Measurements from ENCODE around the gene HPDL.
"Not testable (repeated sequence)": the region's sequence is repeated elsewhere in the genome, so short reads cannot be mapped to it uniquely, and the experiment has no call there.

HPDL gene

DNA sequence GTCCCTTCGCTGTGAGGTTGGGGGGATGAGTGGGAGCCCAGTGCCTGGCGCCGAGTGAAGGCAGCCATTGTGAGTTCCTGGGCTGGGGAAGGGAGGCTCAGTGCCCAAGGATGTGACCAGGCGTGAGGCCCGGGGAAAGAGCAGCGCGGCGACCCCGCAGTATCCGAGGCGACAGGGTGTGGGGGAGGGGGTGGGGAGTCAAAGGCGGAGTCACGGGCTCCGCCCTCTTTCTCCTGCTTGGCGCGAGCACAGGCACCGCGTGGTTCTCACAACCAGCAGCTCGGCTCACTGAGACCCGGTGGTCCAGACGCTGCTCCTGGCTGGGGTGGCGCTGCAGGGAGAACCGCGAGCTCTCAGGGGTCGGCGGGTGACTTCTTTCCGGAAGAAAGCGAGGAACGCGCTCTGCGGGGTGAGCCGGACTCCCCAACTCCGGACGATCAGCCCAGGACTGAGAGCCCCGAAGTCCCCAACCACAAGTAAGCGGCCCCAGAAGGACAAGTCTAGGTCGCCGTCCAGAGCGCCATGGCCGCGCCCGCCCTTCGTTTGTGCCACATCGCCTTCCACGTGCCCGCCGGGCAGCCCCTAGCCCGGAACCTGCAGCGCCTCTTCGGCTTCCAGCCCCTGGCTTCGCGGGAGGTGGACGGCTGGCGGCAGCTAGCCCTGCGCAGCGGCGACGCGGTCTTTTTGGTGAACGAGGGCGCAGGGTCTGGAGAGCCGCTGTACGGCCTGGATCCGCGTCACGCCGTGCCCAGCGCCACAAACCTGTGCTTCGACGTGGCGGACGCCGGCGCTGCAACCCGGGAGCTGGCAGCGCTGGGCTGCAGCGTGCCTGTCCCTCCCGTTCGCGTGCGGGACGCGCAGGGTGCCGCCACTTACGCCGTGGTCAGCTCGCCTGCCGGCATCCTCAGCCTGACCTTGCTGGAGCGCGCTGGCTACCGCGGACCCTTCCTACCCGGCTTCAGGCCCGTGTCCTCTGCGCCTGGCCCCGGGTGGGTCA, at the start of gene HPDL:
HPDL (plus strand) TSS at position 269 of the 997 bp plus-strand sequence; CDS start at position 523, 254 bp downstream.
- no peak within 1 kb of the TSS for H3K27ac ChIP-seq (ENCODE audit: low read depth, low read length)

DNA sequence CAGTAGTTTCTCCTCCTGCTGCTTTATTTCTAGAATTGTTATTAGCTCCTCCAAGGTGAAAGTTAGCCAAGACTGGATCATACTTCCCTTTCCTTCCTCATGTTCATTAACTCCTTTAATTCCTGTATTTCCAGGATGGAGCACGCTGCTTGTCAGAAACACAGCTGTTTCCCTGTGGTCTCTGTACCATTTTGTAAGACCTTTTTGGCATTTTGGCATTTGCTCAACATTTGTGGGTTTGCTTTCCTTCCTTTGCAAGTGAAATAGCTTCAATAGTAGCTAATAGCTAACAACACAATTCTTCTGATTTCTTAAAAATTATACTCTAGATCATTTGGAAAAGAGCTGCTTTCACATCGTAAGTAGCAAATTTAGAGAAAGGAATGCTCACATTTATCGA, 44.3 kb upstream of the HPDL start:
- H3K36me3 ChIP-seq (ENCODE audit: insufficient read depth, low read length), result 0 out of 2 replicates have a peak, but pooled peaks cover 4% of the 10 kb centered on the region
- H2AFZ ChIP-seq (ENCODE audit: low read length, unreplicated experiment), result no peak overlapping the region
- H3K79me2 ChIP-seq (ENCODE audit: control insufficient read depth, insufficient read depth, low read length, unreplicated experiment), result no peaks in the 10 kb centered on the region
- H3K27me3 ChIP-seq (ENCODE audit: insufficient read depth, low read length), result no peaks in the 10 kb centered on the region
- no peak overlapping the region for H3K4me3 ChIP-seq (ENCODE audit: low read depth, low read length)
- H3K27ac ChIP-seq (ENCODE audit: low read depth, low read length), result no peak overlapping the region
- H3K4me1 ChIP-seq (ENCODE audit: control insufficient read depth, insufficient read depth, low read length, unreplicated experiment), result no peaks in the 10 kb centered on the region

More for the DNA sequence above, at the start of gene HPDL:
- H3K4me1 ChIP-seq (ENCODE audit: control insufficient read depth, insufficient read depth, low read length, unreplicated experiment), result peaks cover 26% of the 10 kb centered on the region
- peak within 1 kb of the TSS; percentile 78 for H3K4me3 ChIP-seq (ENCODE audit: low read depth, low read length)
- peak within 1 kb of the TSS; percentile 72 for H2AFZ ChIP-seq (ENCODE audit: low read length, unreplicated experiment)
- H3K36me3 ChIP-seq (ENCODE audit: insufficient read depth, low read length), result no peaks in the 10 kb centered on the region
- H3K79me2 ChIP-seq (ENCODE audit: control insufficient read depth, insufficient read depth, low read length, unreplicated experiment), result no peaks in the 10 kb centered on the region
- no peaks in the 10 kb centered on the region for H3K27me3 ChIP-seq (ENCODE audit: insufficient read depth, low read length)

DNA sequence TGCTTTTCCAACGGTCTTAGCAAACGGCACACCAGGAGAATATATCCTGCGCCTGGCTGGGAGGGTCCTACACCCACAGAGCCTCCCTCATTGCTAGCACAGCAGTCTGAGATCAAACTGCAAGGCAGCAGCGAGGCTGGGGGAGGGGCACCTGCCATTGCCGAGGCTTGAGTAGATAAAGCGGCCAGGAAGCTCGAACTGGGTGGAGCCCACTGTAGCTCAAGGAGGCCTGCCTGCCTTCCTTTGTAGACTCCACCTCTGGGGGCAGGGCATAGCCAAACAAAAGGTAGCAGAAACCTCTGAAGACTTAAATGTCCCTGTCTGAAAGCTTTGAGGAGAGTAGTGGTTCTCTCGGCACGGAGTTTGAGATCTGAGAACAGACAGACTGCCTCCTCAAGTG, 41.8 kb upstream of the HPDL start:
- not testable (repeated sequence) for H3K27ac ChIP-seq (ENCODE audit: low read depth, low read length); H3K27me3 ChIP-seq (ENCODE audit: insufficient read depth, low read length); H2AFZ ChIP-seq (ENCODE audit: low read length, unreplicated experiment); H3K36me3 ChIP-seq (ENCODE audit: insufficient read depth, low read length); H3K4me1 ChIP-seq (ENCODE audit: control insufficient read depth, insufficient read depth, low read length, unreplicated experiment); H3K4me3 ChIP-seq (ENCODE audit: low read depth, low read length); H3K79me2 ChIP-seq (ENCODE audit: control insufficient read depth, insufficient read depth, low read length, unreplicated experiment)

DNA sequence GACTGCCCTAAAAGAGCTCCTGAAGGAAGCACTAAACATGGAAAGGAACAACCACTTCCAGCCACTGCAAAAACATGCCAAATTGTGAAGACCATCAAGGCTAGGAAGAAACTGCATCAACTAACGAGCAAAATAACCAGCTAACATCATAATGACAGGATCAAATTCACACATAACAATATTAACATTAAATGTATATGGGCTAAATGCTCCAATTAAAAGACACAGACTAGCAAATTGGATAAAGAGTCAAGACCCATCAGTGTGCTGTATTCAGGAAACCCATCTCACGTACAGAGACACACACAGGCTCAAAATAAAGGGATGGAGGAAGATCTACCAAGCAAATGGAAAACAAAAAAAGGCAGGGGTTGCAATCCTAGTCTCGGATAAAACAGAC, 40.2 kb upstream of the HPDL start:
- not testable (repeated sequence) for H3K4me3 ChIP-seq (ENCODE audit: low read depth, low read length); H3K36me3 ChIP-seq (ENCODE audit: insufficient read depth, low read length); H3K4me1 ChIP-seq (ENCODE audit: control insufficient read depth, insufficient read depth, low read length, unreplicated experiment); H3K79me2 ChIP-seq (ENCODE audit: control insufficient read depth, insufficient read depth, low read length, unreplicated experiment); H3K27me3 ChIP-seq (ENCODE audit: insufficient read depth, low read length); H2AFZ ChIP-seq (ENCODE audit: low read length, unreplicated experiment); H3K27ac ChIP-seq (ENCODE audit: low read depth, low read length)

DNA sequence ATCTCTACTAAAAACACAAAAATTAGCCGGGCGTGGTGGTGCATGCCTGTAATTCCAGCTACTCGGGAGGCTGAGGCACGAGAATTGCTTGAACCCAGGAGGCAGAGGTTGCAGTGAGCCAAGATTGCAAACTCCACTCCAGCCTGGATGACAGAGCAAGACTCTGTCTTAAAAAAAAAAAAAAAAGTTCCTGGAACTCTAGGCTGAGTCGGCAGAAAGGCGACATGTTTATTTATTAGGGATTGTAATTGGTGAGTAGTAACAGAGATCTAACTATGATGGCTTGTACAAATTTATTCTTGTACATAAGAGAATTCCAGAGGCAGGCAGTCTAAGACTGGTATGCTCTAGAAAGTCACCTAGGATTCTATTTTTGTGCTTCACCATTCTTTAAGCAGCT, 35.7 kb upstream of the HPDL start:
- H3K36me3 ChIP-seq (ENCODE audit: insufficient read depth, low read length); H3K4me1 ChIP-seq (ENCODE audit: control insufficient read depth, insufficient read depth, low read length, unreplicated experiment); H3K27me3 ChIP-seq (ENCODE audit: insufficient read depth, low read length); H3K4me3 ChIP-seq (ENCODE audit: low read depth, low read length); H2AFZ ChIP-seq (ENCODE audit: low read length, unreplicated experiment); H3K27ac ChIP-seq (ENCODE audit: low read depth, low read length); H3K79me2 ChIP-seq (ENCODE audit: control insufficient read depth, insufficient read depth, low read length, unreplicated experiment): not testable (repeated sequence)

DNA sequence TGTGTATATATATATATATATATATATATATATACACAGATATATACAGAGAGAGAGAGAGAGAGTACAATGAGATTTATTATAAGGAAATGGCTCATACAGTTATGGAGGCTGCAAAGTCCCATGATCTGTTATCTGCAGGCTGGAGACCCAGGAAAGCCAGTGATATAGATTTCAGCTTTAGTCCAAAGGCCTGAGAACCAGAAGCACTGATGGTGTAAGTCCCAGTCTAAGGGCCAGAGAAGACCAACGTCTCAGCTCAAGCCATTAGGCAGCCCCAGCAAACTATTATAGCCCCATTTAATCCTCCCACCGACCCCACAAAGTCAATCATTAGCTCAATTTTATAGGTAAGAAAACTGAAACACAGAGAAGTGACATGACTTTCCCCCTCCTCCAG, 35.0 kb upstream of the HPDL start:
- Histone ChIP-seq H3K36me3 (ENCODE audit: insufficient read depth, low read length) (no peaks in the 10 kb centered on the region), H3K4me1 (ENCODE audit: control insufficient read depth, insufficient read depth, low read length, unreplicated experiment) (no peaks in the 10 kb centered on the region), H3K79me2 (ENCODE audit: control insufficient read depth, insufficient read depth, low read length, unreplicated experiment) (no peaks in the 10 kb centered on the region), H2AFZ (ENCODE audit: low read length, unreplicated experiment) (no peak overlapping the region), H3K27me3 (ENCODE audit: insufficient read depth, low read length) (no peaks in the 10 kb centered on the region), H3K4me3 (ENCODE audit: low read depth, low read length) (no peak overlapping the region), H3K27ac (ENCODE audit: low read depth, low read length) (no peak overlapping the region)

DNA sequence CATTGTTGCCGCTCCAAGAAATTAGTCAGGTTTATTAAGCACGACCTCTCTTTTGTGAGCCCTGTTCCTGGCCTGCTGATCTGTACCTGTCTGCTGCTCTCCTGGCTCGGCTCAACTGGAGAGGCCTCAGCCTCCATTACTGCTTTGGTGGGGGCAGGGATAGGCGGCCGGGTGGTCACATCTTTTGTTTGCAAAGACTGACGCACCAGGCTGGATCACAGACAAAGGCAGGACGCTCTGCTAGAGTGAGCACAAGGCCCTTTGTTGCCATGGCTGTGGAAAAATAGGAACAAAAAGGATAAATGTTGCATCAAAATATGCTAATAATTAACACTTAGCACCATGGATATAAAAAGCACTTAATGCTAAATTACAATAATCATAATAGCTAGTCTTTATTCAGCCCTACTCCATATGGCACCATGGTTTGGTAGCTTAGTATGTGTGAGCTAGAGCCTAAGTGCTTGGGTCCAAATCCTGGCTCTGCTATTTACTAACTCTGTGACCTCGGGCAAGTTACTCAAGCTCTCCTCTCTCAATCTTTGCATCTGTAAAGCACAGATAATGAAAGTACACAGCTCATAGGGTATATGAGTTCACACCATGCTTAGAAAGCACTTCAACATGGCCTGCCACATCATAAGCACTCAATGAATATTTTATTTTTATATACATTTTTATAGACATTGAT, 28.9 kb upstream of the HPDL start:
- Histone ChIP-seq H3K27me3 (ENCODE audit: insufficient read depth, low read length) (no peaks in the 10 kb centered on the region), H3K27ac (ENCODE audit: low read depth, low read length) (no peak overlapping the region), H3K4me1 (ENCODE audit: control insufficient read depth, insufficient read depth, low read length, unreplicated experiment) (no peaks in the 10 kb centered on the region), H3K4me3 (ENCODE audit: low read depth, low read length) (no peak overlapping the region), H3K79me2 (ENCODE audit: control insufficient read depth, insufficient read depth, low read length, unreplicated experiment) (no peaks in the 10 kb centered on the region), H3K36me3 (ENCODE audit: insufficient read depth, low read length) (no peaks in the 10 kb centered on the region), H2AFZ (ENCODE audit: low read length, unreplicated experiment) (no peak overlapping the region)

DNA sequence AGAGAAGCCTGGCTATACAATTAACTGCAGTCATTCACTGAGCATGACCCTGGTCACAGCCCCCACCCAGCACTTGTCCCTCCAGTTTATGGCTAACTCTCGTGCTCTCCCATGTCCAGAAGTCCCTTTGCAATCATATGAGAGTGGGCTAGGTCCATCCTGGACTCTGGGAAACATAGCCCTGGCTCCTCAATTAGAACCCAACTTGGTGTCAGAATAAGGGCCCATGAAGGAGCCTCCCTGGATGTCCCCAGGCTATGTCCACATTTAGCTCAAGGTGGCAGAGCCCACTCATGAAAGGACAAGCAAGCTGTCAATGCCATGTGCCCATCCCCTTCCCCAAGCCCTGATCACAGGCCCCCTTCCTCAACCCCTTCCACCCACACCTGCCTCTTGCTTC, 27.4 kb upstream of the HPDL start:
- Histone ChIP-seq H3K4me1 (ENCODE audit: control insufficient read depth, insufficient read depth, low read length, unreplicated experiment) (peaks cover 1% of the 10 kb centered on the region), H3K4me3 (ENCODE audit: low read depth, low read length) (no peak overlapping the region), H2AFZ (ENCODE audit: low read length, unreplicated experiment) (no peak overlapping the region), H3K36me3 (ENCODE audit: insufficient read depth, low read length) (no peaks in the 10 kb centered on the region), H3K27ac (ENCODE audit: low read depth, low read length) (no peak overlapping the region), H3K79me2 (ENCODE audit: control insufficient read depth, insufficient read depth, low read length, unreplicated experiment) (no peaks in the 10 kb centered on the region), H3K27me3 (ENCODE audit: insufficient read depth, low read length) (no peaks in the 10 kb centered on the region)

DNA sequence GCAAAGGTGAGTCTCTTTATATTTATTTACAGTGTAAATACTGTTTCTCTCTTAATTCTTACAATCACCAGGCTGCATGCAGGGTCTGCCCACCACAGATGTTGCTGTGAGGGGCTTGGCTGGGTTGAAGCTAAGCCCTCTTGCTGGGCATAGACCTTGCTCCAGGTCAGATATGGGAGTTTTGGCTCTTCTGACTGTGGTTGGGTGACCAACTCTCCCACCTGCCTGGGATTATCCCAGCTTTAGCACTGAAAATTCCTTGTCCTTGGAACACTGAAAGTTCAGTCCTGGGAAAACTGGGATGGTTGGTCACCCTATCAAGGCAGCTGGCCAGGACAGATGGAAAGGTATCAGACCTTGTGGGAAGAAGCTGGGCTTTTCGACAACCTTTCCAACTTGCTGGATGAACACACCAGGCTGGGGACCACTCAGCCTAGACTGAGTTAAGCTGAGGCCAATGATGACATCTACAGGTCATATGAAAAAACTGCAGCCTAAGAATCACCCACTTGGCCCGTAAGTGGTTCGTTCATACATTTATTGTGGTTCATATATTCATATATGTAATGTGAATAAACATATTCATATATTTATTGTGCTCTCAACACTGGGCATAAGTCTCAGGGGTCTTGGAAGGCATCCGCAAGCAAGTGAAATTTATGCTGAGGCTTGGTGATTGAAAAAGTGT, 26.6 kb upstream of the HPDL start:
- H3K4me3 ChIP-seq (ENCODE audit: low read depth, low read length), result no peak overlapping the region
- no peaks in the 10 kb centered on the region for H3K36me3 ChIP-seq (ENCODE audit: insufficient read depth, low read length)
- H2AFZ ChIP-seq (ENCODE audit: low read length, unreplicated experiment), result no peak overlapping the region

DNA sequence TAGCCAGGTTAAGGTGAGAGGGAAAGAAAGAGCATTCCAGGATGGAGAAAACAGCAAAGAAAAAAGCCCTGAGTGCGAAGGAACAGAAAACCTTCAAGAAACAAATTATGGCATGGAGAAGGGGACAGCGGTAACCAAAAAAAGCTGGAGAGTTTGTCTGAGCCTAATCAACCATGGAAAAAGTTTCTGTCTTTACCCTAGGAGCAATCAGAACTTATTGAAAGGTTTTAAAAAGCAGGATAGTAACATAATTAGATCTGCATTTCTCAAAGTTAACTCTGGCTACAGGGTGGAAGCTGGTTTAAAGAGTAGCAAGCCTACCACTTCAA, 26.1 kb upstream of the HPDL start:
- Histone ChIP-seq H3K79me2 (ENCODE audit: control insufficient read depth, insufficient read depth, low read length, unreplicated experiment) (no peaks in the 10 kb centered on the region), H3K27ac (ENCODE audit: low read depth, low read length) (no peak overlapping the region), H3K4me3 (ENCODE audit: low read depth, low read length) (no peak overlapping the region), H3K27me3 (ENCODE audit: insufficient read depth, low read length) (no peaks in the 10 kb centered on the region), H3K4me1 (ENCODE audit: control insufficient read depth, insufficient read depth, low read length, unreplicated experiment) (peaks cover 8% of the 10 kb centered on the region), H3K36me3 (ENCODE audit: insufficient read depth, low read length) (no peaks in the 10 kb centered on the region), H2AFZ (ENCODE audit: low read length, unreplicated experiment) (no peak overlapping the region)

More for the DNA sequence above, 26.6 kb upstream of the HPDL start:
- Histone ChIP-seq H3K79me2 (ENCODE audit: control insufficient read depth, insufficient read depth, low read length, unreplicated experiment) (no peaks in the 10 kb centered on the region), H3K27ac (ENCODE audit: low read depth, low read length) (no peak overlapping the region), H3K4me1 (ENCODE audit: control insufficient read depth, insufficient read depth, low read length, unreplicated experiment) (peaks cover 8% of the 10 kb centered on the region), H3K27me3 (ENCODE audit: insufficient read depth, low read length) (no peaks in the 10 kb centered on the region)

All from ACC112 (cell line).